Spinal cord (tissue), 10 donors: ENCODE data around the gene RPS15A. TPM values are rescaled to one million over a fixed set of nuclear protein-coding genes. Genes with fewer than 3 reads are reported as not detected.

Experiments used
- DNase-seq, 6 donors: peaks; one replicate each; pipeline versions ENCODE4 v3.0.0 to v3.0.0-alpha.2; 2013 to 2015; ENCODE audit warnings: low spot score in 6 of 6, low read depth in 4 of 6
- H3K27ac ChIP-seq: one replicate; pipeline ENCODE4 v1.5.1; 2013; ENCODE audit warnings: low read depth, low read length, control low read depth
- H3K27me3 ChIP-seq: one replicate; pipeline ENCODE4 v1.6.1; 2013; ENCODE audit warnings: low read length; ENCODE audit not compliant: control insufficient read depth, insufficient read depth
- H3K36me3 ChIP-seq: one replicate; pipeline ENCODE4 v1.6.1; 2013; ENCODE audit warnings: low read length; ENCODE audit not compliant: control insufficient read depth, insufficient read depth
- H3K4me1 ChIP-seq: one replicate; pipeline ENCODE4 v1.6.1; 2013; ENCODE audit warnings: low read length; ENCODE audit not compliant: control insufficient read depth, insufficient read depth
- H3K4me3 ChIP-seq: one replicate; pipeline ENCODE4 v1.5.1; 2013; ENCODE audit warnings: low read depth, low read length, control low read depth
- H3K9me3 ChIP-seq: one replicate; pipeline ENCODE4 v1.6.1; 2013; ENCODE audit warnings: low read length; ENCODE audit not compliant: control insufficient read depth, insufficient read depth
- WGBS: methylation state at CpG from one replicate; pipeline ENCODE4 v1.1.5; 2013; ENCODE audit warnings: missing lambda C conversion rate; ENCODE audit not compliant: insufficient coverage; 5-methylcytosine and 5-hydroxymethylcytosine counted together
- long read RNA-seq, 4 donors: transcript quantifications; one replicate each; lab custom pipeline, GENCODE V29; 2026
- polyA plus RNA-seq, 2 donors: library from polyadenylated mRNA; unstranded; fragments of 120-200 nt; gene quantifications; one replicate each; pipeline ENCODE4 v1.2.1, GENCODE V29; 2013; ENCODE audit not compliant: insufficient read length in 2 of 2
- total RNA-seq, 2 donors: library from RNA; depleted of rRNA in 1 of 2; stranded (reverse); fragments of 120-200 nt in 1 of 2; fragments of >200 nt in 1 of 2; gene quantifications; one replicate each; pipeline versions ENCODE4 v1.2.3 to v1.2.4, GENCODE V29; 2013 to 2014
- donor health status: healthy.

The RPS15A gene
- total RNA-seq (1,000 to 10,000 TPM in 1 of 2 donors, 100 to 1,000 TPM in 1; 894 to 2,682 TPM), polyA plus RNA-seq (100 to 1,000 TPM; 934 to 962 TPM)
- long read RNA-seq, donor 1, transcript RPS15A-201 (5 exons, 2,203 nt) = minor isoform, 55 of 1,228 reads
- long read RNA-seq, donor 1, transcript RPS15A-212 (6 exons, 589 nt) = minor isoform, 6 of 1,228 reads
- long read RNA-seq, donor 1, transcript RPS15A-203 (5 exons, 525 nt) = major isoform, 804 of 1,228 reads
- long read RNA-seq, donor 1, partial matches to known transcripts = 350 of 1,228 reads
- long read RNA-seq, donor 1, other reads (novel, unspliced or antisense) = 0 of 1,228 reads
- long read RNA-seq, donor 2, transcript RPS15A-201 (5 exons, 2,203 nt) = minor isoform, 22 of 525 reads
- long read RNA-seq, donor 2, transcript RPS15A-203 (5 exons, 525 nt) = major isoform, 390 of 525 reads
- long read RNA-seq, donor 2, transcript RPS15A-209 (2 exons, 606 nt) = minor isoform, 5 of 525 reads
- long read RNA-seq, donor 2, partial matches to known transcripts = 99 of 525 reads
- long read RNA-seq, donor 2, other reads (novel, unspliced or antisense) = 0 of 525 reads
- long read RNA-seq, donor 3, transcript RPS15A-212 (6 exons, 589 nt) = minor isoform, 6 of 750 reads
- long read RNA-seq, donor 3, transcript RPS15A-203 (5 exons, 525 nt) = major isoform, 510 of 750 reads
- long read RNA-seq, donor 3, transcript RPS15A-201 (5 exons, 2,203 nt) = minor isoform, 48 of 750 reads
- long read RNA-seq, donor 3, partial matches to known transcripts = 177 of 750 reads
- long read RNA-seq, donor 3, other reads (novel, unspliced or antisense) = 0 of 750 reads
- long read RNA-seq, donor 4, transcript RPS15A-201 (5 exons, 2,203 nt) = minor isoform, 392 of 7,872 reads
- long read RNA-seq, donor 4, transcript RPS15A-212 (6 exons, 589 nt) = minor isoform, 28 of 7,872 reads
- long read RNA-seq, donor 4, transcript RPS15A-203 (5 exons, 525 nt) = major isoform, 5,171 of 7,872 reads
- long read RNA-seq, donor 4, transcript RPS15A-209 (2 exons, 606 nt) = minor isoform, 27 of 7,872 reads
- long read RNA-seq, donor 4, partial matches to known transcripts = 2,146 of 7,872 reads
- long read RNA-seq, donor 4, other reads (novel, unspliced or antisense) = 68 of 7,872 reads

DNA sequence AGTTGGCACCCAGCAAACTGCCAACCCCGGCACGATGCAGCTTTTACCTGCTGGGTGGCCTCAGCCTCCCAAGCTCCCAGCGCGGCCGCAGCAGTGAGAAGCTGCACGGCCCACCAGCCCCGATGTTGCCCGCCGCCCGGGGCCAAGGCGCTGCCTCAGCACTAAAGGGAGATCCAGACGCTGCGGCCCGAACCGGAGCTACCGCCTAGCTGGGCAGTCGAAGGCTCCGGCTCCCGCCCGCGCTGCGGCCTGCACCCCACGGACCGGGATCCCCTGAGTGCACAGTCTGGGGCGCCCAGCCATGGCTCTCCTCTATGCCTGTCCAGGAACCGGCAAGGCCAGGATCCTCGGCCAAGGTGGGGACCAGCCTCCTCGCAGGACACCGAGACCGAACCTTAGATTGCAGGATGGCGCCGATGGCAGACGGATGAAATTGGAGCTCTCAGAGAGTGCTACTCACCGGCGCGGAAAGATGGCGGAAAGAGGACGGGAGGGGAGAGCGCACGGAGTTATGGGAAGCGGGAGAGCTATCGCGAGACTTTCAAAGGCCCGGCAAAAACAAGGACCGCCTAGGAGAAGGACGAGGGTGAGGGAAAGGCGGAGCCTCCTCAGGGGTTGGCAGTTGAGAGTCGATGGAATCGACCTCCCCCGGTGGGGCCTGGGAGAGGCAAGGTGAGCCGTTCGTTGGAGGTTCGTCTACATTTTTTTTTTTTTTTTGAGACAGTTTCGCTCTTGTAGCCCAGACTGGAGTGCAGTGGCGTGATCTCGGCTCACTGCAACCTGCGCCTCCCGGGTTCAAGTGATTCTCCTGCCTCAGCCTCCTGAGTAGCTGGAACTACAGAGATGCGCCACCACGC lies at the start of gene RPS15A:
RPS15A (minus strand) TSS at position 485 of the 857 bp plus-strand sequence. CDS start 1,221 bp downstream, outside the sequence.
- no peaks in the 10 kb centered on the region for H3K27me3 ChIP-seq
- WGBS = 3% methylated on average over 57 of the region's 60 CpGs
- H3K9me3 ChIP-seq = no peaks in the 10 kb centered on the region
- H3K4me3 ChIP-seq = peak within 1 kb of the TSS; percentile 70
- H3K4me1 ChIP-seq = peaks cover 29% of the 10 kb centered on the region
- DNase-seq = peak; percentile 91 to 99 (median 94)
- peak within 1 kb of the TSS; percentile 65 for H3K27ac ChIP-seq
- peaks cover 35% of the 10 kb centered on the region for H3K36me3 ChIP-seq

GRCh38 chr16:18839555-18839954 lies 49.4 kb upstream of the RPS15A start:
- Histone ChIP-seq H3K9me3 (no peaks in the 10 kb centered on the region), H3K27ac (no peak overlapping the region), H3K36me3 (peaks cover 40% of the 10 kb centered on the region), H3K27me3 (no peaks in the 10 kb centered on the region), H3K4me1 (no peaks in the 10 kb centered on the region), H3K4me3 (no peak overlapping the region)
- DNase-seq = no peak
- 92% methylated on average over 2 of the region's 6 CpGs for WGBS

GRCh38 chr16:18836702-18837101 lies 46.6 kb upstream of the RPS15A start:
- H3K27me3 ChIP-seq = no peaks in the 10 kb centered on the region
- DNase-seq = no peak
- no peaks in the 10 kb centered on the region for H3K4me1 ChIP-seq
- no peak overlapping the region for H3K27ac ChIP-seq
- no peaks in the 10 kb centered on the region for H3K9me3 ChIP-seq
- peaks cover 44% of the 10 kb centered on the region for H3K36me3 ChIP-seq
- H3K4me3 ChIP-seq = no peak overlapping the region

DNA sequence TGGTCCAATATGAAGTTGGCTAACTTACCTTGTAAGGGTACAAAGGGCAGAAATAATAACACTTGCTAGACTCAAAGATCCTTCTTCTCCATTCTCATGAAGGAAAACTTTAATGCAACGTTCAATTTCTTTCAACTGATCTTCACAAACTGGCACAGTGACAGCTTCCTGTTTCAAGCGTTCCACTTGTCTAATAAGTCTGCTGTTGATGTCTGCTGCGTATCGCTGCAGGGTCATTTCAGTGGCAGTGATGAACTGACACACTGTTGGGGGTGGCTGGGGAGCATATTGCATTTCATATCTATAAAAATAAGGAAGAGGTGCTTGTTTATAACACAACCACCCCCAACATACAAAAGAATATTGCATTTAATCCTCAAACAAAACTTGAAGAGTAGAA lies 44.7 kb upstream of the RPS15A start:
- Histone ChIP-seq H3K36me3 (peaks cover 41% of the 10 kb centered on the region), H3K4me3 (no peak overlapping the region), H3K27ac (no peak overlapping the region), H3K4me1 (no peaks in the 10 kb centered on the region), H3K9me3 (no peaks in the 10 kb centered on the region), H3K27me3 (no peaks in the 10 kb centered on the region)
- no CpG with 5 or more reads among the region's 4 CpGs for WGBS
- DNase-seq = no peak

- no peak overlapping the region for H3K27ac ChIP-seq
- H3K27me3 ChIP-seq = no peaks in the 10 kb centered on the region
- DNase-seq = no peak
- WGBS = 87% methylated on average over 5 of the region's 9 CpGs
- no peaks in the 10 kb centered on the region for H3K4me1 ChIP-seq
- H3K9me3 ChIP-seq = no peaks in the 10 kb centered on the region
- H3K36me3 ChIP-seq = peaks cover 47% of the 10 kb centered on the region
- H3K4me3 ChIP-seq = no peak overlapping the region
Measured at GRCh38 chr16:18833707-18834505, 43.8 kb upstream of the RPS15A start.

GRCh38 chr16:18832613-18833012 lies 42.5 kb upstream of the RPS15A start:
- no peak overlapping the region for H3K27ac ChIP-seq
- no peaks in the 10 kb centered on the region for H3K4me1 ChIP-seq
- no peaks in the 10 kb centered on the region for H3K27me3 ChIP-seq
- DNase-seq = no peak
- peaks cover 47% of the 10 kb centered on the region for H3K36me3 ChIP-seq
- H3K4me3 ChIP-seq = no peak overlapping the region
- H3K9me3 ChIP-seq = no peaks in the 10 kb centered on the region
- 88% methylated on average over 4 of the region's 8 CpGs for WGBS

DNA sequence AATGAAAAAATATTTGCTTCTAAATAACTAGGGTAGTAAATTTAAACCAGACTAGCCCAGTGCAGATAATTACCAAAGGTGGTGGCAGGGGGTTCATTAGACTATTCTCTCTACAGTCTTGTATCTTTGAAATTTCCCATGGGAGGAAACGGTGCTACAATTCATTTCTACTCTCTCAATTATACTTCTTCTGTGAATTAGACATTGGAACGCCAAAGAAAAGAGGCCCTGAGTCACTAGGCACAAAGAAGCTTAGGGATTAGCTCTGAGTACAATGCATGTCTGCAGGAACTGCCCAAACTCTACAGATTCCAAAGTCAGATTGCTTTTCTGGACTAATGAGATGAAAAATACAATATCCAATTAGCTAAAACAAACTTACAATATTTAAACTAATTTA lies 41.9 kb upstream of the RPS15A start:
- 40% methylated on average over 1 of the region's 2 CpGs for WGBS
- no peaks in the 10 kb centered on the region for H3K27me3 ChIP-seq
- H3K4me3 ChIP-seq = no peak overlapping the region
- DNase-seq = peak in 1 of 6 donors; percentile 60
- H3K9me3 ChIP-seq = no peaks in the 10 kb centered on the region
- no peak overlapping the region for H3K27ac ChIP-seq
- no peaks in the 10 kb centered on the region for H3K4me1 ChIP-seq
- H3K36me3 ChIP-seq = peaks cover 46% of the 10 kb centered on the region

DNA sequence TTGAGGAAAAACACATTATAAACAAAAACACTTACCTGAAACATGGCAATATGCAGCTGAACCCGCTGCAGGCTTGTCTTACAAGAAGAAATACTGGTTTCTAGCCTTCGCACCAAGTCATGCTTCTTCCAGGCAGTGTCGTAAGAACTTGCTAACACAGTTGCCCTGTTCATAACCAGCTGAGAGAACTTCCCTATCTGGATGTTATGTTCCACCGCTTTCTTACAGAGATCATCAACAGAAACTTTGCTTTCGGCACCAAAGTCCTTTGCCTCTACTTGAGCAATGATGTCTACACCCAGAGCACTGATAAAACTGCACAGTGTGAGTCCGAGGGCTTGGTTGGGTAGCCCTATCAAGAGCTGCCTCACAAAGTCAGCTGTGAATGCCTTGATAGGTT lies 39.1 kb upstream of the RPS15A start:
- H3K27ac ChIP-seq = no peak overlapping the region
- WGBS = 100% methylated on average over 5 of the region's 6 CpGs
- peaks cover 28% of the 10 kb centered on the region for H3K36me3 ChIP-seq

More for the DNA sequence above, 39.1 kb upstream of the RPS15A start:
- no peak overlapping the region for H3K4me3 ChIP-seq
- no peaks in the 10 kb centered on the region for H3K4me1 ChIP-seq
- no peak for DNase-seq
- no peaks in the 10 kb centered on the region for H3K27me3 ChIP-seq
- no peaks in the 10 kb centered on the region for H3K9me3 ChIP-seq
